Activated naive CD4-positive, alpha-beta T cell (primary cell): Measurements from ENCODE around the gene LURAP1L.

Experiments used
- DNase-seq, 4 experiments: peaks; one replicate each; lab custom pipeline; 2025; lab: John Stamatoyannopoulos, UW

Gene LURAP1L

GRCh38 chr9:12776513-12777055 lies 1.8 kb downstream of the LURAP1L start:
- DNase-seq: no peak

GRCh38 chr9:12777121-12778022 lies 2.6 kb downstream of the LURAP1L start:
- no peak for DNase-seq

- no peak for DNase-seq
Observed at GRCh38 chr9:12778389-12778788, 3.6 kb downstream of the LURAP1L start.

GRCh38 chr9:12781226-12781733 lies 6.5 kb downstream of the LURAP1L start:
- no peak for DNase-seq

GRCh38 chr9:12783767-12784460 lies 9.1 kb downstream of the LURAP1L start:
- DNase-seq: no peak

GRCh38 chr9:12784461-12785259 lies 9.8 kb downstream of the LURAP1L start:
- no peak for DNase-seq

GRCh38 chr9:12785260-12785770 lies 10.5 kb downstream of the LURAP1L start:
- DNase-seq: no peak

GRCh38 chr9:12785941-12786340 lies 11.1 kb downstream of the LURAP1L start:
- no peak for DNase-seq

- DNase-seq: no peak
Observed at GRCh38 chr9:12790001-12790400, 15.2 kb downstream of the LURAP1L start.

- no peak for DNase-seq
Observed at GRCh38 chr9:12790883-12791282, 16.1 kb downstream of the LURAP1L start.

- DNase-seq: no peak
Observed at GRCh38 chr9:12794101-12794799, 19.4 kb downstream of the LURAP1L start.

GRCh38 chr9:12796601-12797000 lies 21.8 kb downstream of the LURAP1L start:
- no peak for DNase-seq

GRCh38 chr9:12797037-12797436 lies 22.2 kb downstream of the LURAP1L start:
- no peak for DNase-seq

- no peak for DNase-seq
Observed at GRCh38 chr9:12798066-12798770, 23.4 kb downstream of the LURAP1L start.

- DNase-seq: no peak
Observed at GRCh38 chr9:12801187-12801586, 26.4 kb downstream of the LURAP1L start.

GRCh38 chr9:12801663-12802062 lies 26.8 kb downstream of the LURAP1L start:
- DNase-seq: no peak

GRCh38 chr9:12802093-12802492 lies 27.3 kb downstream of the LURAP1L start:
- DNase-seq: no peak

- no peak for DNase-seq
Observed at GRCh38 chr9:12808569-12808968, 33.7 kb downstream of the LURAP1L start.

GRCh38 chr9:12809720-12810119 lies 34.9 kb downstream of the LURAP1L start:
- DNase-seq: no peak

GRCh38 chr9:12811935-12812334 lies 37.1 kb downstream of the LURAP1L start:
- DNase-seq: no peak
